Vagina (tissue), 2 donors: ENCODE measurements around the gene C12orf43. TPM values are rescaled to one million over a fixed set of nuclear protein-coding genes. Genes with fewer than 3 reads are reported as not detected.

ENCODE experiments used
- DNase-seq, 2 donors: peaks; one replicate each; pipeline ENCODE4 v3.0.0-alpha.2; 2017; ENCODE audit errors: extremely low spot score in 2 of 2
- H3K27ac ChIP-seq: fragments of 200-600 bp; sonication (generic); one replicate; pipeline ENCODE4 v1.5.1; 2019
- H3K27me3 ChIP-seq: fragments of 200-600 bp; sonication (generic); one replicate; pipeline ENCODE4 v1.5.1; 2019
- H3K36me3 ChIP-seq, 2 donors: fragments of 200-600 bp; sonication (generic); one replicate each; pipeline ENCODE4 v1.5.1; 2017 to 2019
- H3K4me1 ChIP-seq: fragments of 200-600 bp; sonication (generic); one replicate; pipeline ENCODE4 v1.5.1; 2019
- H3K4me3 ChIP-seq, 2 donors: fragments of 200-600 bp; sonication (generic); 1 replicate in 1 of 2; 2 replicates in 1 of 2; pipeline ENCODE4 v1.5.1; 2016 to 2019
- H3K9me3 ChIP-seq: fragments of 200-600 bp; sonication (generic); one replicate; pipeline ENCODE4 v1.5.1; 2019
- CTCF ChIP-seq, 3 experiments: fragments of 450-650 bp in 2 of 3; fragments of 200-600 bp in 1 of 3; sonication (generic) in 1 of 3; IDR thresholded peaks; one replicate each; pipeline ENCODE4 v1.5.1; 2017 to 2019; ENCODE audit warnings: antibody characterized with exemption in 3 of 3, mild to moderate bottlenecking in 2 of 3, moderate library complexity in 2 of 3
- POLR2A ChIP-seq, 2 donors: fragments of 450-650 bp; IDR thresholded peaks; one replicate each; pipeline ENCODE4 v1.6.1; 2017; ENCODE audit warnings: antibody characterized with exemption in 2 of 2, mild to moderate bottlenecking in 2 of 2, moderate library complexity in 2 of 2
- POLR2AphosphoS5 ChIP-seq, 2 donors: sonication (generic); formaldehyde crosslinking; IDR thresholded peaks; one replicate each; pipeline ENCODE4 v1.9.0; 2017; ENCODE audit warnings: antibody characterized with exemption in 2 of 2, mild to moderate bottlenecking in 2 of 2, low read depth in 1 of 2; ENCODE audit not compliant: insufficient read depth in 1 of 2
- intact Hi-C: fragments of 100-400 bp; cut with DNase I; formaldehyde crosslinking; loops from one replicate; pipeline ENCODE4 v1.15.1; 2023
- total RNA-seq: library from RNA; depleted of rRNA; stranded (reverse); fragments of >200 nt; gene quantifications from one replicate; pipeline ENCODE4 v1.2.3, GENCODE V29; 2016

Gene C12orf43
- total RNA-seq, 1 donor from 2014 or later: 7.4 TPM

DNA sequence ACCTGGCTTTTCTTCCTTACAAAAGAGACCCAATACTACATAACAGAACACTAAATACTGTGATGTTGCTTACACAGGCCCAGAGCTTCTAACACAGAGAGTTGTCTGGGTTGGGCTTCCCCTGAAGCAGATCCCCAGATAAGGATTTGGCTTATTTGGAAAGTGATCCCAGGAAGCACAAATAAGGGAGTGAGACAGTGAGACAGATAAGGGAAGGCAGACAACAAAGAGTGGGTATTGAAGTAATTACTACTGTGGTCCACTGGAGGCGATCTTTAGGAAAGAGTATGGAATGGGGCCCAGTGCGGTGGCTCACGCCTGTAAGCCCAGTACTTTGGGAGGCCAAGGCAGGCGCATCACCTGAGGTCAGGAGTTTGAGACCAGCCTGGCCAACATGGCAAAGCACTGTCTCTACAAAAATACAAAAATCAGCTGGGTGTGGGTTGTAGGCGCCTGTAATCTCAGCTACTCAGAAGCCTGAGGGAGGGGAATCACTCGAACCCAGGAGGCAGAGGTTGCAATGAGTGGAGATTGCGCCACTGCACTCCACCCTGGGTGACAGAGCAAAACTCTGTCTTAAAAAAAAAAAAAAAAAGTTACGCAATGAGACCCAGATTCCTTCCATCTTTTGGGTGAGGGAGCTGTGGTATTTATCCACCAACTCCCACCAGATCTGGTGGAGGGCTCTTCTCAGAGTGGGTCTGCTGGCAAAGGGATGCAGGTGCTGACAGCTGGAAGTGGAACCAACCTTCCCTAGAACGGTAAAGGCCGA is 10.2 kb upstream of the C12orf43 start:
- no peak for DNase-seq

DNA sequence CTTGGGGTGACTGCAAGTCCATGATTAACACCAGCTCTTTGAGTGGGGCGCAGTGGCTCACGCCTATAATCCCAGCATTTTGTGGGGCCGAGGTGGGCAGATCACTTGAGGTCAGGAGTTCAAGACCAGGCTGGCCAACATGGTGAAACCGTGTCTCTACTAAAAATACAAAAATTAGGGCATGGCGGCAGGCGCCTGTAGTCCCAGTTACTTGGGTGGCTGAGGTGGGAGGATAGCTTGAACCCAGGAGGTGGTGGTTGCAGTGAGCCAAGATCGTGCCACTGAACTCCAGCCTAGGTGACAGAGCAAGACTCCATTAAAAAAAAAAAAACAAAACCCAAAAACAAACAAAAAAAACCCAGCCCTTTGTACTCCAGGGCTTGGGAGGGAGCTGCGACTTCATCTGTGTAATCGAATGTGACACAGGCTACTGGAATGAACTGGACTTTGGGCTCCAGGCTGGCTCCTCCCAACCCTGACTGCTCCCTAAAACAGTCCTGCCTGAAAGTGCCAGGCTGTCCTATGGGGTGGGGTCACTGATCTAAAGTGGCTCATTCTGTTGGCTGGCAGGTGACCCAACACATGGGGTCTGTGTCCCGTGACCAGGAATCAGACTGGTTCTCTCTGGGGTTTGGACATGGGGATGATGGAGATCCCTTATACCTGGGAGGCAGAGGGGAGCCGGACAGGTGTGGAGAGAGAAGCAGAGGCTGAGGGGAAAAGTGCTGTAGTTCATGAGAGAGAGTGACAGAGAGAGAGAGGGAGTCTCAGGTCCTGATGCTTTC is 9.3 kb upstream of the C12orf43 start:
- no peak overlapping the region for H3K4me3 ChIP-seq
- no peak for DNase-seq
- intact Hi-C loops: no loop called here
- no peaks in the 10 kb centered on the region for H3K9me3 ChIP-seq
- H3K27ac ChIP-seq: no peak overlapping the region
- H3K36me3 ChIP-seq: no peaks in the 10 kb centered on the region
- no peaks in the 10 kb centered on the region for H3K27me3 ChIP-seq
- TF ChIP-seq CTCF (IDR thresholded peaks at IDR 0.05): no peak
- no peak for TF ChIP-seq POLR2AphosphoS5 (IDR thresholded peaks at IDR 0.05; ENCODE audit: insufficient read depth in 1 of 2, low read depth in 1 of 2)
- no peak for TF ChIP-seq POLR2A (IDR thresholded peaks at IDR 0.05)
- H3K4me1 ChIP-seq: no peaks in the 10 kb centered on the region

More for the DNA sequence above, 10.2 kb upstream of the C12orf43 start:
- TF ChIP-seq CTCF (IDR thresholded peaks at IDR 0.05) (no peak), POLR2AphosphoS5 (IDR thresholded peaks at IDR 0.05; ENCODE audit: insufficient read depth in 1 of 2, low read depth in 1 of 2) (no peak), POLR2A (IDR thresholded peaks at IDR 0.05) (no peak)
- Histone ChIP-seq H3K4me3 (no peak overlapping the region), H3K9me3 (no peaks in the 10 kb centered on the region), H3K27ac (no peak overlapping the region), H3K36me3 (no peaks in the 10 kb centered on the region), H3K27me3 (no peaks in the 10 kb centered on the region), H3K4me1 (no peaks in the 10 kb centered on the region)
- intact Hi-C loops: no loop called here

GRCh38 chr12:121023799-121024198 is 7.5 kb upstream of the C12orf43 start:
- H3K27ac ChIP-seq: no peak overlapping the region
- no peak overlapping the region for H3K4me3 ChIP-seq
- H3K27me3 ChIP-seq: no peaks in the 10 kb centered on the region
- no peaks in the 10 kb centered on the region for H3K9me3 ChIP-seq
- no peak for DNase-seq
- H3K4me1 ChIP-seq: no peaks in the 10 kb centered on the region
- no peaks in the 10 kb centered on the region for H3K36me3 ChIP-seq
- TF ChIP-seq POLR2A (IDR thresholded peaks at IDR 0.05) (no peak), POLR2AphosphoS5 (IDR thresholded peaks at IDR 0.05; ENCODE audit: insufficient read depth in 1 of 2, low read depth in 1 of 2) (no peak), CTCF (IDR thresholded peaks at IDR 0.05) (no peak)
- intact Hi-C loops: no loop called here

DNA sequence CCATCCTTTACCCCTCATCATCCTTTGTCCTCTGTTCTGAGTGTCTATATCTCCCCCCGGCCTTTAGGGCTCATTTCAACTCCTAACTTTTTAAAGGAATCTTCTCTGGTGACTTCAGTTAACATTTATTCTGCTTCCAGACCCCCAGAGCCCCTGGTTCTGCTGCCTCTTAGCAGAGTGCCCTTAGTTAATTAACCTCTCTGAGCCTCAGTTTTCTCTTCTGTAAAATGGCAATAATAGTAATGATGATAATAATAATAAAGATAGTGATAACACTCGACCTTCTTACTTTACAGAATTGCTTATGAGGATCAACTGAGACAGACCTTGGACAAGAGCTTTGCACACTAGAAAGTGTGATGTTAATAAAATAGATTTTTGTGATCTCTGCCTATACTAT is 6.4 kb upstream of the C12orf43 start:
- no peaks in the 10 kb centered on the region for H3K4me1 ChIP-seq
- H3K4me3 ChIP-seq: no peak overlapping the region
- intact Hi-C loops: no loop called here
- TF ChIP-seq POLR2A (IDR thresholded peaks at IDR 0.05) (no peak), CTCF (IDR thresholded peaks at IDR 0.05) (no peak), POLR2AphosphoS5 (IDR thresholded peaks at IDR 0.05; ENCODE audit: insufficient read depth in 1 of 2, low read depth in 1 of 2) (no peak)
- no peaks in the 10 kb centered on the region for H3K9me3 ChIP-seq
- DNase-seq: no peak
- no peaks in the 10 kb centered on the region for H3K36me3 ChIP-seq
- no peaks in the 10 kb centered on the region for H3K27me3 ChIP-seq
- H3K27ac ChIP-seq: no peak overlapping the region

DNA sequence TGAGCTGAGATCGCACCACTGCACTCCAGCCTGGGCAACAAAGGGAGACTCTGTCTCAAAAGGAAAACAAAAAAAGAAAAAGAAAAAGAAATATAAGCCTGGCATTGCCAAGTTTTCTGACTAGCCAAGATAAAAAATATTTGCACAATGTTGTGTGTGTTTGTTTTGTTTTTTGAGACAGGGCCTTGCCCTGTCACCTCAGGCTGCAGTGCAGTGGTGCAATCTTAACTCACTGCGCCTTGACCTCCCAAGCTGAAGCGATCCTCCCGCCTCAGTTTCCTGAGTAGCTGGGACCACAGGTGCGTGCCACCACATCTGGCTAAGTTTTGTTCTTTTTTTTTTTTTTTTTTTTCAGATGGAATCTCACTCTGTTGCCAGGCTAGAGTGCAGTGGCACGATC is 5.5 kb upstream of the C12orf43 start:
- no peaks in the 10 kb centered on the region for H3K36me3 ChIP-seq
- H3K9me3 ChIP-seq: no peaks in the 10 kb centered on the region
- H3K27ac ChIP-seq: no peak overlapping the region
- H3K4me1 ChIP-seq: no peaks in the 10 kb centered on the region
- intact Hi-C loops: no loop called here
- no peak for DNase-seq
- TF ChIP-seq CTCF (IDR thresholded peaks at IDR 0.05) (no peak), POLR2AphosphoS5 (IDR thresholded peaks at IDR 0.05; ENCODE audit: insufficient read depth in 1 of 2, low read depth in 1 of 2) (no peak), POLR2A (IDR thresholded peaks at IDR 0.05) (no peak)
- H3K27me3 ChIP-seq: no peaks in the 10 kb centered on the region
- H3K4me3 ChIP-seq: no peak overlapping the region
